Activated CD4-positive, alpha-beta T cell treated with anti-CD3 and anti-CD28 coated beads, Interleukin-2, Interleukin-4, amounts not matched to agents 100 ng/mL and 50 ng/mL, durations not matched to agents 16 hours and 8 hours (primary cell): ENCODE measurements around the gene CFAP69.

Experiments used
- DNase-seq: peaks from one replicate; pipeline ENCODE4 v3.0.0-alpha.2; 2020; ENCODE audit warnings: low spot score

Gene CFAP69, protein sequence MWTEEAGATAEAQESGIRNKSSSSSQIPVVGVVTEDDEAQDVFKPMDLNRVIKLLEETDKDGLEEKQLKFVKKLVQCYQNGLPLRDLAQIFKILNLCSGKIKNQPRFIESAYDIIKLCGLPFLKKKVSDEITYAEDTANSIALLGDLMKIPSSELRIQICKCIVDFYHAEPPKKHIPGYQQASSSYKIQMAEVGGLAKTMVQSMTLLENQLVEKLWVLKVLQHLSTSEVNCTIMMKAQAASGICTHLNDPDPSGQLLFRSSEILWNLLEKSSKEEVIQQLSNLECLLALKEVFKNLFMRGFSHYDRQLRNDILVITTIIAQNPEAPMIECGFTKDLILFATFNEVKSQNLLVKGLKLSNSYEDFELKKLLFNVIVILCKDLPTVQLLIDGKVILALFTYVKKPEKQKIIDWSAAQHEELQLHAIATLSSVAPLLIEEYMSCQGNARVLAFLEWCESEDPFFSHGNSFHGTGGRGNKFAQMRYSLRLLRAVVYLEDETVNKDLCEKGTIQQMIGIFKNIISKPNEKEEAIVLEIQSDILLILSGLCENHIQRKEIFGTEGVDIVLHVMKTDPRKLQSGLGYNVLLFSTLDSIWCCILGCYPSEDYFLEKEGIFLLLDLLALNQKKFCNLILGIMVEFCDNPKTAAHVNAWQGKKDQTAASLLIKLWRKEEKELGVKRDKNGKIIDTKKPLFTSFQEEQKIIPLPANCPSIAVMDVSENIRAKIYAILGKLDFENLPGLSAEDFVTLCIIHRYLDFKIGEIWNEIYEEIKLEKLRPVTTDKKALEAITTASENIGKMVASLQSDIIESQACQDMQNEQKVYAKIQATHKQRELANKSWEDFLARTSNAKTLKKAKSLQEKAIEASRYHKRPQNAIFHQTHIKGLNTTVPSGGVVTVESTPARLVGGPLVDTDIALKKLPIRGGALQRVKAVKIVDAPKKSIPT

DNA sequence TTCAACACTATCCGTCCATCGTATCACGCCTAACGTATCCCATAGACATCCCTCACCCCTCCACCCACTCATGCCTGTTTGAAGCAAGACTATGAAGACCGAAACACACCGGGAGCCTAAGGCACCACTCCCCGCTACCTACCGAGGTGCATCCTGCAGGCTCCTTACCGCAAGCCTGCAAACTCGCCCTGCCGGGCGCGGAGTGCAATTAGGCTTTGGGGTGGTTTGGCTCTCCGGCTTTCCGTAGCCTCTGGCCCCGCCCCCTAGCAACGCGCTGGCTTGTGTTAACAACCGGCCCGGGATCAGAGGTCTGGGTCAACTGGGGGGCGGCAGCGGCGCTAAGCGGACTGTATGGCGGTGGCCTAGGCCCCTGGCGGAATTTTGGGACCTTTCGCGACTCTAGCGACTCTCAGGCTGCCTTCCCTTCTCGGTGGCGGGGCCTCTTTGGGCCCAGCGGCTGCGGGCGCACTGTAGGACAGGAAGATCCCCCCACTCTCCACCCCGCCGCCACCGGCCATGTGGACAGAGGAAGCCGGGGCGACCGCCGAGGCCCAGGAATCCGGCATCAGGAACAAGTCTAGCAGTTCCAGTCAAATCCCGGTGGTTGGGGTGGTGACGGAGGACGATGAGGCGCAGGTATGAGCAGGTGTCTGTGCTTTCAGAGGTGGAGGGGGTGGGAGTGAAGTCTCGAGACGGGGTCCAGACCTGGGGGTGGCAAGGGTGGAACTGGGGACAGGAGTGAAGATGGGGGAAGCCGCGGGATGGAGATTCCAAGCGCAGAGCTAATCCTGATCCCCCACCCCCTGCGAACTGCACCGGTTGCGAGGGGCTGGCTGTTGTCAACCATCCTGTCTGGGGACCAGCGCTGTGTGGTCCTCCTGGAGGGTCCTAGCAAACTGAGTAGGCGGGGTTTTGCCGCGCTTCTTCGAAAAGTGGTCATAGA is at the start of gene CFAP69:
CFAP69 (plus strand) TSS at position 266 of the 943 bp plus-strand sequence; CDS start at position 517, 251 bp downstream.
- peak; percentile 85 for DNase-seq

DNA sequence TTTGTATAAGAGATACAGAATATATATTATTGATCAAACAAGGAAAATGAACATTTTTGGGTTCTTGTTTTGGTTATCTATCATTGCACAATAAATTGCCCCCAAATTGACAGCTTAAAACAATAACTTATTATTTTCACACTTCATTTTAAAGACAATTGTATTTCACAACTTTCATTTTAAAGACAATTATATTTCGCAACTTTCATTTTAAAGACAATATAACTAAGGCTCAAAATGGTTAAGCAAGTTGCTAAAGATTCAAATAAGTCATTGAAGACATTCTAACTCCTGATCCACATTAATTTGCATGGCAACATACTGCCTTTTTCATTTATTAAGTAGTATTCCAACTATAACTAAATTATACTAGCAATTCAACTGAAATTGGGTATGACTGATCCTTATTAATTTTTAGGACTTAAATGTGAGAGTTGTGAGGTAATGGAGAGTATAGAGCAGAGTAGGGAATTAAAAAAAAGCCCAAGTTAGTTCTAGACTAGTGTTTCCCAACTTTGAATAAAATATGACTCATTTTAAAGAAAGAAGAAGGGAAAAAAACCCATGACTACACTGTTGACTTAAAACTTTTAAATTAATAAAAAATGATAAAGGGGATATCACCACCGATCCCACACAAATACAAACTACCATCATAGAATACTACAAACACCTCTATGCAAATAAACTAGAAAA is 43.3 kb upstream of the CFAP69 start:
- DNase-seq = no peak

DNA sequence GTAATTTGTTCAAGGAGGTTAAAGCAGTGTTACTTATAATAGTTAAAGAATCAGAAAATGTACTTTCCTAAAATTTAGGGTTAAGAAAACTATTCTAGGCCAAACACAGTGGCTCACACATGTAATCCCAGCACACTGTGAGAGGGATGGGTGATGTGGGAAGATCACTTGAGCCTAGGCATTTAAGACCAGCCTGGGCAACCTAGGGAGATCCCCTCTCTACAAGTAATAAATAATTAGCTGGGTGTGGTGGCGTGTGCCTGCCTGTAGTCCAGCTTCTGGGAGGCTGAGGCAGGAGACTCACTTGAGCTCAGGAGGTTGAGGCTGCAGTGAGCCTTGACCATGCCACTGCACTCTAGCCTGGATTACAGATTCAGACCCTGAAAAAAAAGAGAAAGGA is 37.0 kb upstream of the CFAP69 start:
- no peak for DNase-seq

DNA sequence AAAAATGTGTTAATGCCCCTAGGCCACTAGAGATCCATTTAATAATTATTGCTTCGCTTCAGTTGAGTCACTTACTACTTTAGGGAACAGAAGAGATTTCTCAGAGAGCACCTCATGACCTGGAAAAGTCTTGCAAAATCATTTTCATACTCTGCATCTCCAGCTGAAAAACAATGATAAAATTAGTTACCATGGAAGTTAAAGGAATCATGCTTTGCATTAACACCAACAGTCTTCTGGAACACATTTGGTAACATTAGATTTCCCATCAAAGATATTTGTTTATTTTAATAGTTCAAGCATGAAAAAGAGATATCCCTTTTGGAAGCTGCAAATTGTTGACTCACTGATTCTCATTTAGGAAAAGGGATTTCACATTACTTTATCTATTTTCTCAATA is 35.2 kb upstream of the CFAP69 start:
- no peak for DNase-seq

DNA sequence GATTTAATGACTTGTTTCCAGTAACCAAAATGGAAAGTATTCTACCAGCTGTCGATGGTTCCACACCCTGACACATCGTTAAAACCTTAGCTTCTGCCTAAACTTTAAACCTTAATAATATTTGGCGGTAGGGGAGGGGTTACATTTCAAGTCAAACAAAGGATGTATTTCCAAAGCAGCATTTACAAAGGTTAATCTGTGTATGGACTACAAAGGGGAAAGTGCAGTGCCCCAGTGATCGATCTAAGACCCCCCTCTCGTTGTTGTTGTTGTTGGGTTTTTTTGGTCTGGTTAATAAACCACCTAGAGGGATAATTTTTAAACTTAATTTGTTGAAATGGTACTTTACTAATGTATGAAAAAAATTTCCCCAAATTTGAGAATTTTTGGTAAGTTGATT is 34.5 kb upstream of the CFAP69 start:
- no peak for DNase-seq

DNA sequence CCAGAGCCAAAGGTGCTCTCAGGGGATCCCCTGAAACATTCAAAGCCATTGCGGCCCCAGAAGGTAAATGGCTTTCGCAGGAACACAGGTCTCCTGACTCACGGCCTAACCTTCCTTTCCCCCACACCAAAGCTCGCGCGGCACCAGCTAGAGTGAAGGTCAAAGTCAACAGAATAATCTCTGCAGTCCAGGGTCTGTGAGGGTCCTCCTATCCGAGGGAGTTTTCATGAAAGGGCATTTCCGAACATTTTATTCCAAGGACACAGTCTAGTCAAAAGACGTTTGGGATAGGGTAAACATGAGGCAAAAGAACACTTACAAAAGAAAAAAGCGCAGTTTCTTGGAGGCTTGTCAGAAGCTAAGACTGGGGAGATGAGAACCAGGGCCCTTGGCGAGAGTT is 34.0 kb upstream of the CFAP69 start:
- DNase-seq = no peak

DNA sequence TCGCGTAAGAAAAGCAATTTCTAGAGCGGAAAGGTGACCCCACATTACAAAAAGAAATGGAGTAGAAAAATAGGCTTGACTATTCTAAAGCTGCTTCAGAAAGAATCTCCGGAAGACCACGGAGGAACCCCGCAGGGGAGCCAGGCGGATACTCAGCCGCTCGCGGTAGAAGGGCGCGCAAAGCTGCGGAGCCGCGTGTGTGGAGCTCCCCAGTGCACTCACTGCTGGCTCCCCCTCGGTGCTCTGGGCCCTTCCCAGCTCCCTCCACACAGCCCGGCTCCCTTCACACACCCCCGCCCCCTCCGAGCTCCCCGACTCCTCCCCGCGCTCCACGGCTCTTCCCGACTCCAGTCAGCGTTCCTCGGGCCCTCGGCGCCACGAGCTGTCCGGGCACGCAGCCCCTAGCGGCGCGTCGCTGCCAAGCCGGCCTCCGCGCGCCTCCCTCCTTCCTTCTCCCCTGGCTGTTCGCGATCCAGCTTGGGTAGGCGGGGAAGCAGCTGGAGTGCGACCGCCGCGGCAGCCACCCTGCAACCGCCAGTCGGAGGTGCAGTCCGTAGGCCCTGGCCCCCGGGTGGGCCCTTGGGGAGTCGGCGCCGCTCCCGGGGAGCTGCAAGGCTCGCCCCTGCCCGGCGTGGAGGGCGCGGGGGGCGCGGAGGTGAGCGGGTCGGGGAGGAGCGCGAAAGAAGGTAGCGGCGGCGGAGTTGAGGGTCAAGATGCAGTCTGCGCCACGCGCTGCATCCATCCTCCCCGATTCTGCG is 33.4 kb upstream of the CFAP69 start, which contains the start of gene STEAP2:
STEAP2 (plus strand) TSS at position 350 of the 758 bp plus-strand sequence. CDS start 13,343 bp downstream, outside the sequence.
- DNase-seq = peak; percentile 30

DNA sequence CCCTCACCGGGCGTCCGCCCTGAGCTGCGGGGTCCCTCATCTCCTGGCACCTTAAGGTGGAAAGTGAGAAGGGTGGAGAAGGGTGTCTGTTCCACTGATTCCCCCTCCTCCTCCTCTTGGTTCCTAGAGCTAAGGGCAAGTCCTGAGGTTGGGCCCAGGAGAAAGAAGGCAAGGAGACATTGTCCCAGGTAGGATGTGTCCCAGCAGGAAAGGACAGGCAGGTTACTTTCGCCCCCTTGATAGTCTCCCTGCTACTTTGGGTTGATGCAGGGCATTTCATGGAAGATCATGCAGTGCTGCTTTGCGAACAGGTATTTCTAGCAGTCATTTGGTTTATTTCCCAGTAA is 32.9 kb upstream of the CFAP69 start:
- DNase-seq = no peak

DNA sequence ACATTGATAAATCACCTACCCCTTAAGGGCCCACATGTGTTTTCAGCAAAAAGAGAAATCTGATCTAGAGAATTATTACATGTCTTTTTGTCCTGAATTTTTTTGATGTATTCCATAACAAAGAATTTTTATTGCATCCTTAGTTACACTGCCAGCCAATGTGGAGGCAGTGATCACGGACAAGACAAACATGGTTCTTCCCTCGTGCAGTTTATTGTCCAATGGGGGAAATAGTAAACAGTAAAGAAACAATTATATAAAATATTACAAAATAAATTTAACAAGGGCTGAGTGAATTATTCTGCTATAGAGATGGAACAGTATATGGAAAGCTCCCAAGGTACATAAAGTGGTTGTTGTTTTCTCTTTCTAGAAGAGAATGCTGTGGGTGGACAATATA is 31.5 kb upstream of the CFAP69 start:
- DNase-seq = no peak

DNA sequence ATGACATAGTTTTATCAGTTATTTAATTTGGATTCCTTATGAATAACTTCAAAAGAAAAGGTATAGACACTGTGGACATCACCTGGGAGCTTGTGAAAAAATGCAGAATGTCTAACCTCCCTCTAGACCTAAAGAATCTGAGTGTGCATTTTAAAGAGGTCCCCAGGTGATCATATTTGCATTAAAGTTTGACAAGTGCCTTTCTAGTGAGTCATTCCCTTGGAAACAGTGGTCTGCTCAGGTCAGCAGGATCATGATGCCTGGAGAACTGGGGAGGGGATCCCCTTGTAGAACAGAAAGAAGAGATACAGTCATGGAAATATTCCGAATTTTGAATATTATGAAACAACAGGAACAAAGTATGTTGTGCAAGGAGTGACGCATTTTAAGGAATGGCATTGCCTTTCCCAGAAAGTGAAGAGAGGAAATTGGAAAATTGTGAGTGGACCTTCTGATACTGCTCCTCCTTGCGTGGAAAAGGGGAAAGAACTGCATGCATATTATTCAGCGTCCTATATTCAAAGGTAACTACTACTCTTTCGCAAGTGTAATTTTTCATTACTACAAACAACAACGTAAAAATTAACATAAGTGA is 28.8 kb upstream of the CFAP69 start:
- no peak for DNase-seq

DNA sequence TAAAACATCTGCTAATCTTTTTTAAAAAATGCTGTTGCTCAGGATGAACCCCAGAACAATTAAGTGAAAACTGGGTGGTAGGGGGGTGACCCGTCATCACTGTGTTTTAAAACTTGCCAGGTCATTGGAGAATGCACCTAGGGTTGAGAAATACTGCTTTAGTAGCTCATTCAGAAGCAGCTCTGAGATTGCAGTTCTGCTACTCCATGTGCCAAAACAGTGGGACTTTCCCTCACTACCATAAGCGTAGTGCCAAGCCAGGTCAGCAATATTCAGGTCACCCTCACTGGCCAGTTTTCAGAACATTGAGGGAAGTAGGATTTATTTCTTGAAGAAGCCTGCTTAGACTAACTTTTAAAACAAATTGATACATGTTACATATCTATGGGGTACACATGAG is 28.2 kb upstream of the CFAP69 start:
- DNase-seq = no peak

DNA sequence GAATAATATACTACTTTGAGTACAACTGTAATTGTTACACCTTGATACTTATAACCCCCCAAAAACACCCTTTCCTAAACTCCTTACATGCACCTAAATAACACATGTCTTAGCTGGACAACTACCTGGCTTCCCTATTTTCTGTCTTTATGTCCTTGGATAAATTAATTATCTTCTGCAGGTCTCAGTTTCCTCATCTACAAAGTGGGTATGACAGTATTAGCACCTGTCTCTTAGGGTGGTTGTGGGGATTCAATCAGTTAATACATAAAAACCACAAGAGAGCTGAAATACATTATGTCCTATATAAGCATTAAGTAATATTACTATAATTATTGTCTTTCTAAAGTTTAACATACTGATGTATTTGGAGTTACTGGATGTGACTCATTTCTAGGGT is 22.6 kb upstream of the CFAP69 start:
- no peak for DNase-seq

DNA sequence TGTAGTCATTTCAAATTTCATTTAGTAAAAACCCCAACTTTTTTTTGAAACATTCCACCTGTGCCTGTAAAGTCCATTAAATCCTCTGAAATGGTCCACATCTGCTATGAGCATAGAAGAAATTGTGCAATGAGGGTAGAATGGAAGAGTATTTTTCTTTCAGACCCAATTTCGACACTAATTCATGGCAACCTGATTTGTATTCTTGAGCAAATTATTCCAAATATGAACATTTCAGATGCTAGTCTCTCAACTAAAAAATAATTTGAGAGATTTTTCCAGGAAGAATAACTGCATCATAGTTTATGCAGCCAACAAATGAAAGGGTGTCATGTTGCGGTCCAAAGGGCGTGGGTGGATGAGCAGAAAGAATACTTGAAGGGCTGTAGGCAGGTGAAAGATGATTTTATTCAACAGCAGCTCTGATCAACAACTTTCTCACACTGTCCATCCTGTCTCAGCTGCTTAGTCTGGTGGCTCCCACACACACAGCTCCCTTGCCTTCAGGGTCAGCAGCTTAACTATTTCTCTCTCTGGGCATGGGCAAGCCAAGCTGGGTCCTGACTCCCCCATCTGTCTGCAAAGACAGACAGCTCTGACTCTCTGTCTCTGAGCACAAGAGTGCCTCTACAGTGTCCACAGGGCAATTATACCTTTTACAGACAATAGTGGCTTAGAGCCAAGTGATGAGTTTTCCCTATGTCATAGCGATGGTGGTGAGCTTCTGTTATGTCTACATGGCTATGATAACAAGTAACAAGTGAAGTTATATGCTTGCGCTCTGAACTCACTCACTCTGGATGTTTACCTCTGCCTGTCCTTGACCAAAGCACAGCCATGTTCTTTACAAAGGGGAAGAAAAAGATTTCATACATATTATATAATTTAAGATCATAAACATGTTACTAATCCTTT is 21.9 kb upstream of the CFAP69 start:
- no peak for DNase-seq

DNA sequence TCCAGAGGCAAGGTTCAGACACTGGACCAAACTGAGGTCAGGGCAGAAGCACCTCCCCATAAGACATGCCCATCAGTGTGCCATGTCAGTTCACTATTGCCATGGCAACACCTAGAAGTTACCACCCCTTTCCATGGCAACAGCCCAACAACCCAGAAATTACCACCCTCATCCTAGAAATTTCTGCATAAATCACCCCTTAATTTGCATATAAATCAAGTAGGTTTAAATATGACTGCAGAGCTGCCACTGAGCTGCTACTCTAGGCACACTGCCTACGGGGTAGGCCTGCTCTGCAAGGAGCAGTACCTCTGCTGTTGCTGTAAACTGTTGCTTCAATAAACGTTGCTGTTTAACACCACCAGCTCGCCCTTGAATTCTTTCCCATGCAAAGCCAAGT is 20.8 kb upstream of the CFAP69 start:
- no peak for DNase-seq

DNA sequence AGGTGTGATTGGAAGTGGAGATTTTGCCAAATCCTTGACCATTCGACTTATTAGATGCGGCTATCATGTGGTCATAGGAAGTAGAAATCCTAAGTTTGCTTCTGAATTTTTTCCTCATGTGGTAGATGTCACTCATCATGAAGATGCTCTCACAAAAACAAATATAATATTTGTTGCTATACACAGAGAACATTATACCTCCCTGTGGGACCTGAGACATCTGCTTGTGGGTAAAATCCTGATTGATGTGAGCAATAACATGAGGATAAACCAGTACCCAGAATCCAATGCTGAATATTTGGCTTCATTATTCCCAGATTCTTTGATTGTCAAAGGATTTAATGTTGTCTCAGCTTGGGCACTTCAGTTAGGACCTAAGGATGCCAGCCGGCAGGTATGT is 19.8 kb upstream of the CFAP69 start:
- no peak for DNase-seq

DNA sequence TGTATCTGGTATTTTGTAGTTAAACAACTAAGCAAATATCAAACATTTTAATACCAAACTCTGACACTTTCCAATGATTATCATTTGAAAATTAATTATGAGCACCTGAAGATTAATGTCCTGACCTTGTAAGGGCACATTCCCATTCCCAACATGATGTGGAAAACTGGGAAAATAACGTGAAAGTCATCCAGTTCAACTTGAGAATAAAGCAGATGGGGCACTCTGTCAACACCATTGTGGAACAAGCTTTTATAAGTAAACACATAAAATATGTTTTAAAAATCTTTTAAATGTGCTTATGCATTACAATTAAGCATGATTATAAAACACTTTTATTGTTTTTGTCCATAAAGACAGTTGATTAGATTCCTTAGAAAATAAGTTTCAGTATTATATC is 19.4 kb upstream of the CFAP69 start:
- DNase-seq = no peak

DNA sequence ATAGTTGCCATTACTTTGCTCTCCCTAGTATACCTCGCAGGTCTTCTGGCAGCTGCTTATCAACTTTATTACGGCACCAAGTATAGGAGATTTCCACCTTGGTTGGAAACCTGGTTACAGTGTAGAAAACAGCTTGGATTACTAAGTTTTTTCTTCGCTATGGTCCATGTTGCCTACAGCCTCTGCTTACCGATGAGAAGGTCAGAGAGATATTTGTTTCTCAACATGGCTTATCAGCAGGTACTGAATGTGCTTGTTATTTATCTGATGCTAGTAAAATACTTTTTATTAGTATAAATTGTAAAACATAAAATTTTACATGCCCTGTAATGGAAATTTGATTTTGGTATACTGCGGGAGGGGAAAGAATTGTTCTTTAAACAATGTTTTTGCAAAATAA is 17.7 kb upstream of the CFAP69 start:
- DNase-seq = no peak

DNA sequence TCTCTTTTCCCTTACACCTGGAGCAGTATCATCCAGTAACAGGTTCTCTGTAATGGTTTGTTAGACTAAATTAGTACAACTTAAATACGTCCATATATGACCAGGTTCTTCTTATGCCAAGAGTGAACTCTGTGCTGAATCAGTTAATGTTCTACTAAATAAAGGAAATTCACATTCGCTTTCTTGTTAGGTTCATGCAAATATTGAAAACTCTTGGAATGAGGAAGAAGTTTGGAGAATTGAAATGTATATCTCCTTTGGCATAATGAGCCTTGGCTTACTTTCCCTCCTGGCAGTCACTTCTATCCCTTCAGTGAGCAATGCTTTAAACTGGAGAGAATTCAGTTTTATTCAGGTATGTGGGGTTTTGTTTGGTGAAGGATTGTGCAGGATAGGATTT is 15.3 kb upstream of the CFAP69 start:
- DNase-seq = no peak

DNA sequence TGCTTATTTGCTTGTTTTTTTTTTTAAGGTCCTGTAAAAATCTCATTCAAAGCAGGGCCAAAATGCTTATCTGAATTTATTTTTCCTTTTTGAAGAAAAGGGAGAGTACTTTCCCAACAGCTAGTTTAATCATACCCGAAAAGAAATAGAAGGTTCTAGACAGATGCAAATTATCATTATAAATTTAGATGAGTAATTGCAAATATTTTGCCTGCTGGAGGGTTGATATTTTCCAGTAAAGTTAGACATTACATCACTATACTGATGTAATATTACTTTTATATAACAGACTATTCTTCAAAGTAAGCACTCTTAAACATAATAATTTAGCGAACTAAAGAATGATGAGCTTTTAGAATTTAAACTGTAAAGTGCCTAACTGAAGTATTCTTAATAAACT is 14.1 kb upstream of the CFAP69 start:
- no peak for DNase-seq
